HCT116 (cell line): ENCODE results near the gene CCM2. TPM values are rescaled to one million over a fixed set of nuclear protein-coding genes. Genes with fewer than 3 reads are reported as not detected.

ENCODE experiments used
- ATAC-seq: fragments of 200-7000 bp; cut with Tn5 transposase; 2 replicates; pipeline ENCODE4 v1.9.1; 2020; ENCODE audit warnings: mild to moderate bottlenecking, moderate library complexity
- BruUV-seq: library from RNA; stranded (reverse); fragments of 400-500 nt; replicated peaks from 2 replicates; lab custom pipeline; 2021; lab: Mats Ljungman, UMichigan
- CTCF ChIA-PET: fragments of 300-600 bp; sonication (Branson Sonifier 250); formaldehyde crosslinking; loops from one replicate; lab custom pipeline; 2021; ENCODE audit warnings: antibody characterized with exemption; lab: Charles Lee
- POLR2A ChIA-PET: fragments of 300-600, 350-600 bp; sonication (Branson Sonifier 250); formaldehyde crosslinking; loops from one replicate; lab custom pipeline; 2021; ENCODE audit warnings: antibody characterized with exemption; lab: Charles Lee
- RAD21 ChIA-PET, 2 experiments: fragments of 300-600 bp; sonication (Branson Sonifier 250); formaldehyde crosslinking; loops; one replicate each; lab custom pipeline; 2023; ENCODE audit warnings: low total read pairs in 2 of 2; ENCODE audit not compliant: uncharacterized antibody in 2 of 2, unreplicated experiment in 2 of 2, low non-redundant PET in 1 of 2; lab: Charles Lee
- DNase-seq: peaks from one replicate; pipeline ENCODE4 v3.0.0-alpha.2; 2010; ENCODE audit warnings: low read depth, low spot score
- H2AFZ ChIP-seq: fragments of 200-600 bp; shearing (Covaris generic), sonication (generic); 2 replicates; pipeline ENCODE4 v1.6.1; 2017; ENCODE audit warnings: low read depth, mixed run types, mixed read lengths, antibody characterized with exemption, low read length; ENCODE audit not compliant: poor library complexity, severe bottlenecking
- H3K27ac ChIP-seq: 2 replicates; pipeline ENCODE4 v1.5.1; 2012; ENCODE audit warnings: low read depth, low read length
- H3K27me3 ChIP-seq: fragments of 200-600 bp; sonication (generic); 2 replicates; pipeline ENCODE4 v1.6.1; 2016; ENCODE audit warnings: mixed run types, low read length, mixed read lengths; ENCODE audit not compliant: insufficient read depth
- H3K36me3 ChIP-seq, 2 experiments: fragments of 200-500 bp in 1 of 2; fragments of 200-600 bp in 1 of 2; sonication (Bioruptor generic) in 1 of 2; sonication (generic) in 1 of 2; 2 replicates each; pipeline versions ENCODE4 v1.5.1 to v1.6.1; 2014 to 2016; ENCODE audit warnings: low read length in 2 of 2, inconsistent platforms in 1 of 2, mixed read lengths in 1 of 2, mixed run types in 1 of 2; ENCODE audit not compliant: insufficient read depth in 2 of 2, control insufficient read depth in 1 of 2
- H3K4me1 ChIP-seq, 2 experiments: fragments of 200-600 bp in 1 of 2; sonication (generic) in 1 of 2; 2 replicates each; pipeline versions ENCODE4 v1.5.1 to v1.6.1; 2012 to 2017; ENCODE audit warnings: low read length in 2 of 2, inconsistent platforms in 1 of 2, mild to moderate bottlenecking in 1 of 2, mixed read lengths in 1 of 2, mixed run types in 1 of 2, moderate library complexity in 1 of 2; ENCODE audit not compliant: insufficient read depth in 2 of 2, control insufficient read depth in 1 of 2
- H3K4me2 ChIP-seq: fragments of 200-600 bp; sonication (generic); 2 replicates; pipeline ENCODE4 v1.6.1; 2017; ENCODE audit warnings: mixed run types, low read length, mixed read lengths
- H3K4me3 ChIP-seq, 2 experiments: fragments of 200-600 bp in 1 of 2; sonication (generic) in 1 of 2; replicated peaks in 1 of 2; 2 replicates each; pipeline ENCODE4 v1.5.1; 2011 to 2016; ENCODE audit warnings: low read length in 2 of 2, control low read depth in 1 of 2, low read depth in 1 of 2, mild to moderate bottlenecking in 1 of 2, mixed read lengths in 1 of 2, mixed run types in 1 of 2
- H3K79me2 ChIP-seq: fragments of 200-600 bp; sonication (generic); 2 replicates; pipeline ENCODE4 v1.6.1; 2017; ENCODE audit warnings: mild to moderate bottlenecking, mixed run types, low read length, moderate library complexity, mixed read lengths; ENCODE audit not compliant: insufficient read depth
- H3K9ac ChIP-seq: fragments of 200-600 bp; sonication (generic); 2 replicates; pipeline ENCODE4 v1.6.1; 2016; ENCODE audit warnings: low read length, mixed read lengths
- H3K9me2 ChIP-seq: fragments of 200-600 bp; sonication (generic), shearing (Covaris generic); 2 replicates; pipeline ENCODE4 v1.6.1; 2017; ENCODE audit warnings: mixed run types, mild to moderate bottlenecking, moderate library complexity; ENCODE audit not compliant: insufficient read depth
- H3K9me3 ChIP-seq, 2 experiments: fragments of 200-500 bp in 1 of 2; fragments of 200-600 bp in 1 of 2; sonication (Bioruptor generic) in 1 of 2; sonication (generic) in 1 of 2; 2 replicates each; pipeline ENCODE4 v1.6.1; 2014 to 2017; ENCODE audit warnings: low read length in 2 of 2, mixed read lengths in 2 of 2, inconsistent platforms in 1 of 2, low read depth in 1 of 2, mild to moderate bottlenecking in 1 of 2, mixed run types in 1 of 2, moderate library complexity in 1 of 2; ENCODE audit not compliant: control insufficient read depth in 1 of 2, insufficient read depth in 1 of 2
- H4K20me1 ChIP-seq: fragments of 200-600 bp; sonication (generic), shearing (Covaris generic); 2 replicates; pipeline ENCODE4 v1.6.1; 2017; ENCODE audit warnings: mixed run types, mild to moderate bottlenecking, moderate library complexity; ENCODE audit not compliant: insufficient read depth
- CEBPB ChIP-seq: IDR thresholded peaks from 2 replicates; pipeline ENCODE4 v1.6.1; 2012; ENCODE audit warnings: low read depth
- EGR1 ChIP-seq: IDR thresholded peaks from 2 replicates; pipeline ENCODE4 v1.6.1; 2012; ENCODE audit warnings: low read depth
- ELF1 ChIP-seq: IDR thresholded peaks from 2 replicates; pipeline ENCODE4 v1.6.1; 2012; ENCODE audit warnings: low read depth, borderline replicate concordance
- EZH2 ChIP-seq: fragments of 200-600 bp; sonication (generic); IDR thresholded peaks from 2 replicates; pipeline ENCODE4 v1.6.1; 2017; ENCODE audit warnings: antibody characterized with exemption, mixed run types
- EZH2phosphoT487 ChIP-seq: fragments of 200-600 bp; IDR thresholded peaks from 2 replicates; pipeline ENCODE4 v1.6.1; 2018; ENCODE audit warnings: antibody characterized with exemption, borderline replicate concordance
- FOSL1 ChIP-seq: IDR thresholded peaks from 2 replicates; pipeline ENCODE4 v1.6.1; 2012; ENCODE audit warnings: low read depth
- JUND ChIP-seq: IDR thresholded peaks from 2 replicates; pipeline ENCODE4 v1.6.1; 2012
- POLR2A ChIP-seq: IDR thresholded peaks from 2 replicates; pipeline ENCODE4 v1.7.0; 2011; ENCODE audit warnings: borderline replicate concordance; ENCODE audit not compliant: insufficient read depth, insufficient read length; ENCODE audit errors: extremely low read depth
- POLR2AphosphoS5 ChIP-seq: IDR thresholded peaks from 2 replicates; pipeline ENCODE4 v1.6.1; 2011; ENCODE audit warnings: mild to moderate bottlenecking, low read depth, low read length, moderate library complexity
- RAD21 ChIP-seq: IDR thresholded peaks from 2 replicates; pipeline ENCODE4 v1.6.1; 2012; ENCODE audit warnings: low read depth, mild to moderate bottlenecking
- SP1 ChIP-seq: IDR thresholded peaks from 2 replicates; pipeline ENCODE4 v1.6.1; 2012; ENCODE audit warnings: low read depth
- SRF ChIP-seq: IDR thresholded peaks from 2 replicates; pipeline ENCODE4 v1.6.1; 2012; ENCODE audit warnings: low read depth
- YY1 ChIP-seq: IDR thresholded peaks from 2 replicates; pipeline ENCODE4 v1.6.1; 2011; ENCODE audit warnings: low read length, low read depth, moderate library complexity, mild to moderate bottlenecking; ENCODE audit not compliant: insufficient replicate concordance; ENCODE audit errors: extremely low read depth
- ZNF274 ChIP-seq: fragments of 200-500 bp; sonication (Bioruptor generic); IDR thresholded peaks from 2 replicates; pipeline ENCODE4 v1.6.1; 2014; ENCODE audit warnings: mild to moderate bottlenecking, low read depth, low read length, inconsistent platforms
- intact Hi-C: fragments of 100-400 bp; cut with micrococcal nuclease; formaldehyde crosslinking; loops from 2 replicates; pipeline ENCODE4 v1.10.0; 2022
- total RNA-seq: library from RNA; stranded (reverse); gene quantifications from one replicate; pipeline ENCODE4 v1.2.1, GENCODE V29; 2021; ENCODE audit not compliant: unreplicated experiment
- TF ChIP-seq, protein P1 (sequence below): IDR thresholded peaks from 2 replicates; pipeline ENCODE4 v1.6.1; 2012; ENCODE audit warnings: low read depth
- TF ChIP-seq, protein P2 (sequence below): IDR thresholded peaks from 2 replicates; pipeline ENCODE4 v1.6.1; 2012
- TF ChIP-seq, protein P3 (sequence below): IDR thresholded peaks from 2 replicates; pipeline ENCODE4 v1.6.1; 2011; ENCODE audit warnings: mild to moderate bottlenecking, low read length, moderate library complexity; ENCODE audit not compliant: insufficient replicate concordance; ENCODE audit errors: extremely low read depth
- TF ChIP-seq, protein P4 (sequence below), 3 experiments: fragments of 200-600 bp in 1 of 3; sonication (generic) in 1 of 3; IDR thresholded peaks in 2 of 3; conservative IDR thresholded peaks in 1 of 3; 2 replicates each; pipeline ENCODE4 v1.5.1; 2012 to 2017; ENCODE audit warnings: low read depth in 2 of 3, low read length in 2 of 3, antibody characterized with exemption in 1 of 3, borderline replicate concordance in 1 of 3, control low read depth in 1 of 3, mild to moderate bottlenecking in 1 of 3, mixed read lengths in 1 of 3, mixed run types in 1 of 3, moderate library complexity in 1 of 3; ENCODE audit not compliant: insufficient read depth in 1 of 3

CCM2 gene
- total RNA-seq, 1 experiment from 2014 or later: 34.4 TPM

DNA sequence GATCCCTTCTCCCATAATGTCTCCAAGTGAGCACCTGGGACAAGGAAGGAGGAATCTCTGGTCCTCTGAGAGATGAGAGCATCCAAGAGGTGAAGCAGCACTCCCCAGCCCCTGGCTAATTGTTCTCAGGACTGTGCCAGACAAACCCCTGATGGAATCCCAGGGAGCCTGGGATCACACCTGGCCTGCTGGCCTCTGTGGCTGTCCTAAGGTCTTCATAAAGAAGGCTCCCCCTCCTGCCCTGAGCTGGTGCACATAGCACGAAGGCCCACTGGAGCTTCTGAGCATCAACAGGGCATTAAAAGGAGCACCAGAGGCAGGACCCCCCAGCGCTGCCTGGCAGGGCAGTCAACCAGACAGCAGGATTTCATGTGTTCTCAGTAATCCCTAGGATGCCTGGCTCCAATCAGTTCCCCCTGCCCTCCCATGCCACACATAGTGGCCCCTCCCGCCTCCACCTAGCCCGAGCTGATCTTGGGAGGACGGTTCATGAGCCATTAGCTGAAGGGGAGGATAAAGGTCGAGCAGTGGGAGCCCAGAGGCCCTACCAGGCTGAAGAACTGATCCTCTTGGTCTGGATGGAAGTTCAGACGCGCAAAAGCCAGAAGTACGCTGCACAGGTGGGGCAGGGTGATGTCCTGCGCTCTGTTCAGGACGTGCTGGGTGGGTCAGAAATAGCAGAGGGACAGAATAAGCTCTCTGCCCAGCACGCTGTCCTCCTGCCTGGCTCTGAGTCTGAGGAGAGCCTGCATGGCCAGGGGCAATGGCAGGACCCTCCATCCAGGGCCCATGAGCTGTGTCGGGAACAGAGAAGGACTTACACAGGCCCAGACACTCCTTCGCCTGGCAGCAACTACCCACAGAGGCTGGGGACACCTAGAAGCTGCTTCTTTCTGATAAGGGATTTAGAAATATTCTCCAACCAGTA is 103.0 kb downstream of the CCM2 start:
- H3K9me3 ChIP-seq: no peaks in the 10 kb centered on the region
- no peak overlapping the region for H3K4me3 ChIP-seq
- H2AFZ ChIP-seq: no peak overlapping the region
- BruUV-seq: no TSS peak
- RAD21 ChIA-PET: no interaction called here
- no peak for ATAC-seq
- no peak overlapping the region for H3K27ac ChIP-seq
- no peaks in the 10 kb centered on the region for H3K27me3 ChIP-seq
- POLR2A ChIA-PET: no interaction called here
- no peak overlapping the region for H3K4me2 ChIP-seq
- no peaks in the 10 kb centered on the region for H3K9me2 ChIP-seq
- no peaks in the 10 kb centered on the region for H3K4me1 ChIP-seq
- peaks cover 7% of the 10 kb centered on the region; the same call in 1 of the 2 replicates for H4K20me1 ChIP-seq
- peaks cover 69 to 81% of the 10 kb centered on the region in 2 experiments for H3K36me3 ChIP-seq
- no peak for DNase-seq
- TF ChIP-seq, protein P1, sequence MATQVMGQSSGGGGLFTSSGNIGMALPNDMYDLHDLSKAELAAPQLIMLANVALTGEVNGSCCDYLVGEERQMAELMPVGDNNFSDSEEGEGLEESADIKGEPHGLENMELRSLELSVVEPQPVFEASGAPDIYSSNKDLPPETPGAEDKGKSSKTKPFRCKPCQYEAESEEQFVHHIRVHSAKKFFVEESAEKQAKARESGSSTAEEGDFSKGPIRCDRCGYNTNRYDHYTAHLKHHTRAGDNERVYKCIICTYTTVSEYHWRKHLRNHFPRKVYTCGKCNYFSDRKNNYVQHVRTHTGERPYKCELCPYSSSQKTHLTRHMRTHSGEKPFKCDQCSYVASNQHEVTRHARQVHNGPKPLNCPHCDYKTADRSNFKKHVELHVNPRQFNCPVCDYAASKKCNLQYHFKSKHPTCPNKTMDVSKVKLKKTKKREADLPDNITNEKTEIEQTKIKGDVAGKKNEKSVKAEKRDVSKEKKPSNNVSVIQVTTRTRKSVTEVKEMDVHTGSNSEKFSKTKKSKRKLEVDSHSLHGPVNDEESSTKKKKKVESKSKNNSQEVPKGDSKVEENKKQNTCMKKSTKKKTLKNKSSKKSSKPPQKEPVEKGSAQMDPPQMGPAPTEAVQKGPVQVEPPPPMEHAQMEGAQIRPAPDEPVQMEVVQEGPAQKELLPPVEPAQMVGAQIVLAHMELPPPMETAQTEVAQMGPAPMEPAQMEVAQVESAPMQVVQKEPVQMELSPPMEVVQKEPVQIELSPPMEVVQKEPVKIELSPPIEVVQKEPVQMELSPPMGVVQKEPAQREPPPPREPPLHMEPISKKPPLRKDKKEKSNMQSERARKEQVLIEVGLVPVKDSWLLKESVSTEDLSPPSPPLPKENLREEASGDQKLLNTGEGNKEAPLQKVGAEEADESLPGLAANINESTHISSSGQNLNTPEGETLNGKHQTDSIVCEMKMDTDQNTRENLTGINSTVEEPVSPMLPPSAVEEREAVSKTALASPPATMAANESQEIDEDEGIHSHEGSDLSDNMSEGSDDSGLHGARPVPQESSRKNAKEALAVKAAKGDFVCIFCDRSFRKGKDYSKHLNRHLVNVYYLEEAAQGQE: no peak
- TF ChIP-seq POLR2A (no peak), SRF (no peak), JUND (no peak), YY1 (no peak), EZH2phosphoT487 (no peak), EZH2 (no peak), SP1 (no peak), ELF1 (no peak), EGR1 (no peak), POLR2AphosphoS5 (no peak), FOSL1 (no peak), ZNF274 (no peak), RAD21 (no peak), CEBPB (no peak)
- TF ChIP-seq, protein P2, sequence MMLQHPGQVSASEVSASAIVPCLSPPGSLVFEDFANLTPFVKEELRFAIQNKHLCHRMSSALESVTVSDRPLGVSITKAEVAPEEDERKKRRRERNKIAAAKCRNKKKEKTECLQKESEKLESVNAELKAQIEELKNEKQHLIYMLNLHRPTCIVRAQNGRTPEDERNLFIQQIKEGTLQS: no peak
- TF ChIP-seq, protein P3, sequence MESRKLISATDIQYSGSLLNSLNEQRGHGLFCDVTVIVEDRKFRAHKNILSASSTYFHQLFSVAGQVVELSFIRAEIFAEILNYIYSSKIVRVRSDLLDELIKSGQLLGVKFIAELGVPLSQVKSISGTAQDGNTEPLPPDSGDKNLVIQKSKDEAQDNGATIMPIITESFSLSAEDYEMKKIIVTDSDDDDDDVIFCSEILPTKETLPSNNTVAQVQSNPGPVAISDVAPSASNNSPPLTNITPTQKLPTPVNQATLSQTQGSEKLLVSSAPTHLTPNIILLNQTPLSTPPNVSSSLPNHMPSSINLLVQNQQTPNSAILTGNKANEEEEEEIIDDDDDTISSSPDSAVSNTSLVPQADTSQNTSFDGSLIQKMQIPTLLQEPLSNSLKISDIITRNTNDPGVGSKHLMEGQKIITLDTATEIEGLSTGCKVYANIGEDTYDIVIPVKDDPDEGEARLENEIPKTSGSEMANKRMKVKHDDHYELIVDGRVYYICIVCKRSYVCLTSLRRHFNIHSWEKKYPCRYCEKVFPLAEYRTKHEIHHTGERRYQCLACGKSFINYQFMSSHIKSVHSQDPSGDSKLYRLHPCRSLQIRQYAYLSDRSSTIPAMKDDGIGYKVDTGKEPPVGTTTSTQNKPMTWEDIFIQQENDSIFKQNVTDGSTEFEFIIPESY: no peak
- TF ChIP-seq, protein P4, sequence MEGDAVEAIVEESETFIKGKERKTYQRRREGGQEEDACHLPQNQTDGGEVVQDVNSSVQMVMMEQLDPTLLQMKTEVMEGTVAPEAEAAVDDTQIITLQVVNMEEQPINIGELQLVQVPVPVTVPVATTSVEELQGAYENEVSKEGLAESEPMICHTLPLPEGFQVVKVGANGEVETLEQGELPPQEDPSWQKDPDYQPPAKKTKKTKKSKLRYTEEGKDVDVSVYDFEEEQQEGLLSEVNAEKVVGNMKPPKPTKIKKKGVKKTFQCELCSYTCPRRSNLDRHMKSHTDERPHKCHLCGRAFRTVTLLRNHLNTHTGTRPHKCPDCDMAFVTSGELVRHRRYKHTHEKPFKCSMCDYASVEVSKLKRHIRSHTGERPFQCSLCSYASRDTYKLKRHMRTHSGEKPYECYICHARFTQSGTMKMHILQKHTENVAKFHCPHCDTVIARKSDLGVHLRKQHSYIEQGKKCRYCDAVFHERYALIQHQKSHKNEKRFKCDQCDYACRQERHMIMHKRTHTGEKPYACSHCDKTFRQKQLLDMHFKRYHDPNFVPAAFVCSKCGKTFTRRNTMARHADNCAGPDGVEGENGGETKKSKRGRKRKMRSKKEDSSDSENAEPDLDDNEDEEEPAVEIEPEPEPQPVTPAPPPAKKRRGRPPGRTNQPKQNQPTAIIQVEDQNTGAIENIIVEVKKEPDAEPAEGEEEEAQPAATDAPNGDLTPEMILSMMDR (IDR thresholded peaks at IDR 0.05 in 2 of 3, conservative IDR thresholded peaks at IDR 0.05 in 1 of 3; ENCODE audit: borderline replicate concordance in 1 of 3, insufficient read depth in 1 of 3, low read depth in 2 of 3, low read length in 2 of 3): no peak
- H3K9ac ChIP-seq: no peak overlapping the region
- intact Hi-C loops: no loop called here
- peaks cover 54% of the 10 kb centered on the region for H3K79me2 ChIP-seq
- CTCF ChIA-PET: no interaction called here
